ENCODE data around the gene CDK5R1. TPM values are rescaled to one million over a fixed set of nuclear protein-coding genes. Genes with fewer than 3 reads are reported as not detected.

Gene CDK5R1
- total and polyA plus RNA-seq, 2 donors (not counting 1 experiment from before 2014, with no cell fraction given) = 2.4 to 6.2 TPM

DNA sequence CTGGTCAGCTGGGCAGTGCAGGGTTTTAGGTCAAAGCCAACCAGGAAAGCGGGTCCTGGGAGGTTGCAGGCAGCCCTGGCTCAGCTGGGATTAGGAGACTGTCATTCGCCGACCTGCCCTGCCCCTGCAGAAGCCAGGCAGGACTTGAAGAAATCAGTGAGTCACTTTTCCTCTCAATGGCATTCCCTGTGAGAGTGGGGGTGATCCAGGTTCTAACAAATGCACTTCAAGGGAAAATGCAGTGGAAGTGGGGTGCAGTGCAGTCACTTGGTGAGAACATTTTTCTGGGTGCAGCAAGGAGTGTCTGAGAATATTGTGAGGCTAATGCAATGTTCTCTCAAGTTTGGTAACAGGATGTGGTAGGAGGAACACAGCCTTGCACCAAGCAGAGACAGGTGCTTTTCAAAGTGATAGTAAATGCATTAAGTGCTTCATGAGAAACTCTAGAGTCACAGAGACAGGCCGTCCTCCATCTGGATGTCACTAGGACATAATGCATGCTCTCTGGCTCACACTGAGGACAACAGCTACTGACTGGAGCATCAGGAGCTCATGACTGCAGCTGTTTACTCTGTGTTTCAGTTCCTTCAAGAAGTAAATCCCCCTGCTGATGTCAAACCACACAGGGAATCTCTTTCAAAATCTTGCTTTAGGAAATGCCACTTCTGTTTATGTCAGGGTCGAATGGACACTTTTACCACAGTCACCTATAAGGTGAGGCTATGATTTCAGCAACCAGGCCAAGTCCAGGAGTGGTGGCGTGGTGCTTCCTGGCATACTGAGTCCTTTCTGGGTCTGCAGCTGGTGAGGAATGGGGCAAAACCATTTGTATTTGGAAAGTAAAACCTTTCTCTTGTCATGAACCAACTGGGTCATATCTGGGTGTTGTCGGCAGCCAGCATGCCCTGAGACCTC lies 16.7 kb downstream of the CDK5R1 start:
- Mint-ChIP-seq H3K4me3 (peak overlapping the region; percentile 81), H3K27ac (peak overlapping the region; percentile 98), H3K27me3 (no peaks in the 10 kb centered on the region), H3K4me1 (peaks cover 50% of the 10 kb centered on the region), H3K9me3 (ENCODE audit: insufficient read depth) (no peaks in the 10 kb centered on the region)
- H4K20me1 ChIP-seq (ENCODE audit: control insufficient read depth, insufficient read depth, low read length, poor library complexity, severe bottlenecking) = no peaks in the 10 kb centered on the region
- ChIA-PET POLR2A (interaction anchor here (0.6 to 1.0 kb wide), 4 partner anchors 12 to 153 kb away, joined by 3 read pairs; no protein-coding TSS in a partner anchor), CTCF (interaction anchor here (1.3 to 1.6 kb wide), 4 partner anchors 8 to 23 kb away, joined by 3 to 7 read pairs (median 6); no protein-coding TSS in a partner anchor)
- peak overlapping the region; percentile 44 for H3K9ac ChIP-seq (ENCODE audit: low read length)
- DNase-seq (peak; percentile 89), ATAC-seq (ENCODE audit: low read depth) (peak; percentile 92)
- H2AFZ ChIP-seq (ENCODE audit: insufficient read depth, low read depth, low read length, poor library complexity, severe bottlenecking) = peak overlapping the region; percentile 32
- H3K36me3 ChIP-seq (replicated peaks in 1 of 2; ENCODE audit: control extremely low read depth in 1 of 2, control insufficient read depth in 1 of 2, extremely low read depth in 1 of 2, insufficient read depth in 2 of 2, low read length in 1 of 2) = no peaks in the 10 kb centered on the region
- peak overlapping the region in 3 of 5 experiments; percentile 0 to 17 (median 15) for H3K4me3 ChIP-seq (ENCODE audit: control extremely low read depth in 1 of 5, extremely low read depth in 1 of 5, insufficient read depth in 1 of 5, low read depth in 2 of 5, low read length in 4 of 5)
- H3K27ac ChIP-seq (ENCODE audit: low read length in 2 of 2) = peak overlapping the region; percentile 95
- H3K79me2 ChIP-seq (ENCODE audit: control insufficient read depth, insufficient read depth, low read length) = peaks cover 9% of the 10 kb centered on the region
- intact Hi-C loops (cut with micrococcal nuclease) = loop anchor here (1.0 kb wide), 2 partner anchors 16 to 20 kb away; no protein-coding TSS in a partner anchor
- peaks cover 50% of the 10 kb centered on the region in 2 donors for H3K4me1 ChIP-seq (ENCODE audit: control insufficient read depth in 2 of 2, insufficient read depth in 2 of 2, low read length in 2 of 2)
- WGBS (ENCODE audit: insufficient coverage) = 59% methylated on average over 5 of the region's 7 CpGs
- no peaks in the 10 kb centered on the region for H3K9me3 ChIP-seq (ENCODE audit: control extremely low read depth in 1 of 3, control insufficient read depth in 2 of 3, insufficient read depth in 1 of 3, low read length in 2 of 3)
- no peaks in the 10 kb centered on the region for H3K27me3 ChIP-seq (replicated peaks in 1 of 4; ENCODE audit: control extremely low read depth in 1 of 4, control insufficient read depth in 3 of 4, insufficient read depth in 4 of 4, low read length in 3 of 4)
- TF ChIP-seq, protein P1, sequence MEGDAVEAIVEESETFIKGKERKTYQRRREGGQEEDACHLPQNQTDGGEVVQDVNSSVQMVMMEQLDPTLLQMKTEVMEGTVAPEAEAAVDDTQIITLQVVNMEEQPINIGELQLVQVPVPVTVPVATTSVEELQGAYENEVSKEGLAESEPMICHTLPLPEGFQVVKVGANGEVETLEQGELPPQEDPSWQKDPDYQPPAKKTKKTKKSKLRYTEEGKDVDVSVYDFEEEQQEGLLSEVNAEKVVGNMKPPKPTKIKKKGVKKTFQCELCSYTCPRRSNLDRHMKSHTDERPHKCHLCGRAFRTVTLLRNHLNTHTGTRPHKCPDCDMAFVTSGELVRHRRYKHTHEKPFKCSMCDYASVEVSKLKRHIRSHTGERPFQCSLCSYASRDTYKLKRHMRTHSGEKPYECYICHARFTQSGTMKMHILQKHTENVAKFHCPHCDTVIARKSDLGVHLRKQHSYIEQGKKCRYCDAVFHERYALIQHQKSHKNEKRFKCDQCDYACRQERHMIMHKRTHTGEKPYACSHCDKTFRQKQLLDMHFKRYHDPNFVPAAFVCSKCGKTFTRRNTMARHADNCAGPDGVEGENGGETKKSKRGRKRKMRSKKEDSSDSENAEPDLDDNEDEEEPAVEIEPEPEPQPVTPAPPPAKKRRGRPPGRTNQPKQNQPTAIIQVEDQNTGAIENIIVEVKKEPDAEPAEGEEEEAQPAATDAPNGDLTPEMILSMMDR (IDR thresholded peaks at IDR 0.05) = no peak
- no peak for TF ChIP-seq EZH2 (IDR thresholded peaks at IDR 0.05; ENCODE audit: borderline replicate concordance, insufficient read depth, low read depth, low read length, poor library complexity, severe bottlenecking)
- H3K4me2 ChIP-seq (replicated peaks; ENCODE audit: low read depth, low read length, poor library complexity, severe bottlenecking) = peak overlapping the region; percentile 70
